Parathyroid adenoma (tissue), 2 donors: ENCODE measurements around the gene BOLL.
"Not testable (repeated sequence)": the region's sequence is repeated elsewhere in the genome, so short reads cannot be mapped to it uniquely, and the experiment has no call there.

Experiments used
- H2AFZ ChIP-seq: fragments of 300-600 bp; sonication (generic); one replicate; pipeline ENCODE4 v1.7.0; 2017; ENCODE audit warnings: antibody characterized with exemption, mild to moderate bottlenecking
- H3K27ac ChIP-seq: fragments of 300-600 bp; sonication (generic); one replicate; pipeline ENCODE4 v1.7.0; 2017
- H3K27me3 ChIP-seq: fragments of 300-600 bp; sonication (generic); one replicate; pipeline ENCODE4 v1.7.0; 2017; ENCODE audit warnings: low read length; ENCODE audit not compliant: control insufficient read depth, insufficient read depth
- H3K36me3 ChIP-seq: fragments of 300-600 bp; sonication (generic); one replicate; pipeline ENCODE4 v1.7.0; 2017; ENCODE audit warnings: low read length; ENCODE audit not compliant: control insufficient read depth, insufficient read depth
- H3K4me1 ChIP-seq: fragments of 300-600 bp; sonication (generic); one replicate; pipeline ENCODE4 v1.7.0; 2017; ENCODE audit warnings: control low read depth
- H3K4me2 ChIP-seq: fragments of 300-600 bp; sonication (generic); one replicate; pipeline ENCODE4 v1.7.0; 2017; ENCODE audit warnings: low read length
- H3K4me3 ChIP-seq: fragments of 300-600 bp; sonication (generic); one replicate; pipeline ENCODE4 v1.7.0; 2017; ENCODE audit warnings: low read depth, low read length
- H3K79me2 ChIP-seq: fragments of 300-600 bp; sonication (generic); one replicate; pipeline ENCODE4 v1.7.0; 2017; ENCODE audit warnings: control low read depth
- H3K9ac ChIP-seq: fragments of 300-600 bp; sonication (generic); one replicate; pipeline ENCODE4 v1.7.0; 2017; ENCODE audit warnings: mild to moderate bottlenecking
- H3K9me3 ChIP-seq: fragments of 300-600 bp; sonication (generic); one replicate; pipeline ENCODE4 v1.7.0; 2017; ENCODE audit warnings: low read length; ENCODE audit not compliant: control insufficient read depth
- CTCF ChIP-seq: fragments of 300-600 bp; sonication (generic); IDR thresholded peaks from one replicate; pipeline ENCODE4 v1.7.0; 2017; ENCODE audit warnings: antibody characterized with exemption, mild to moderate bottlenecking
- donor health status: primary hyperparathyroidism.

Gene BOLL

GRCh38 chr2:197700960-197701359 is 84.2 kb downstream of the BOLL start:
- Histone ChIP-seq H2AFZ (no peak overlapping the region), H3K4me3 (no peak overlapping the region), H3K79me2 (no peaks in the 10 kb centered on the region), H3K27me3 (no peaks in the 10 kb centered on the region), H3K9me3 (no peaks in the 10 kb centered on the region), H3K9ac (no peak overlapping the region), H3K27ac (no peak overlapping the region), H3K4me2 (no peak overlapping the region), H3K36me3 (no peaks in the 10 kb centered on the region), H3K4me1 (peaks cover 2% of the 10 kb centered on the region)
- no peak for TF ChIP-seq CTCF

GRCh38 chr2:197699724-197700123 is 85.4 kb downstream of the BOLL start:
- not testable (repeated sequence) for H3K9ac ChIP-seq, H3K27me3 ChIP-seq, H3K4me1 ChIP-seq, H3K4me3 ChIP-seq, H3K27ac ChIP-seq, H2AFZ ChIP-seq, H3K4me2 ChIP-seq, H3K36me3 ChIP-seq, H3K9me3 ChIP-seq, H3K79me2 ChIP-seq

- not testable (repeated sequence) for H3K9ac ChIP-seq, H3K36me3 ChIP-seq, H3K27ac ChIP-seq, H3K27me3 ChIP-seq, H2AFZ ChIP-seq, H3K4me3 ChIP-seq, H3K79me2 ChIP-seq, H3K4me1 ChIP-seq, H3K4me2 ChIP-seq, H3K9me3 ChIP-seq
These were observed 88.5 kb downstream of the BOLL start for GRCh38 chr2:197696571-197696970.

GRCh38 chr2:197695971-197696370 is 89.1 kb downstream of the BOLL start:
- H3K4me1 ChIP-seq, H3K4me2 ChIP-seq, H3K4me3 ChIP-seq, H2AFZ ChIP-seq, H3K27ac ChIP-seq, H3K9ac ChIP-seq, H3K79me2 ChIP-seq, H3K36me3 ChIP-seq, H3K27me3 ChIP-seq, H3K9me3 ChIP-seq: not testable (repeated sequence)

GRCh38 chr2:197695206-197695605 is 89.9 kb downstream of the BOLL start:
- H2AFZ ChIP-seq, H3K4me2 ChIP-seq, H3K4me1 ChIP-seq, H3K9me3 ChIP-seq, H3K4me3 ChIP-seq, H3K27ac ChIP-seq, H3K9ac ChIP-seq, H3K27me3 ChIP-seq, H3K36me3 ChIP-seq, H3K79me2 ChIP-seq: not testable (repeated sequence)

GRCh38 chr2:197677483-197677882 is 107.6 kb downstream of the BOLL start:
- no peak overlapping the region for H2AFZ ChIP-seq
- no peak overlapping the region for H3K9ac ChIP-seq
- H3K27ac ChIP-seq: no peak overlapping the region
- no peaks in the 10 kb centered on the region for H3K4me1 ChIP-seq
- no peak for TF ChIP-seq CTCF
- no peak overlapping the region for H3K4me3 ChIP-seq
- no peaks in the 10 kb centered on the region for H3K79me2 ChIP-seq
- no peaks in the 10 kb centered on the region for H3K9me3 ChIP-seq
- H3K36me3 ChIP-seq: no peaks in the 10 kb centered on the region
- H3K4me2 ChIP-seq: no peak overlapping the region
- no peaks in the 10 kb centered on the region for H3K27me3 ChIP-seq

GRCh38 chr2:197677056-197677455 is 108.1 kb downstream of the BOLL start:
- H3K27me3 ChIP-seq: no peaks in the 10 kb centered on the region
- no peaks in the 10 kb centered on the region for H3K79me2 ChIP-seq
- H3K9me3 ChIP-seq: no peaks in the 10 kb centered on the region
- H3K9ac ChIP-seq: no peak overlapping the region
- TF ChIP-seq CTCF: no peak
- no peak overlapping the region for H3K27ac ChIP-seq
- H3K4me1 ChIP-seq: no peaks in the 10 kb centered on the region
- no peak overlapping the region for H3K4me3 ChIP-seq
- no peak overlapping the region for H3K4me2 ChIP-seq
- no peaks in the 10 kb centered on the region for H3K36me3 ChIP-seq
- no peak overlapping the region for H2AFZ ChIP-seq
